Spleen (tissue), 11 donors: ENCODE measurements around the gene ADAM33. TPM values are rescaled to one million over a fixed set of nuclear protein-coding genes. Genes with fewer than 3 reads are reported as not detected.
A peak's percentile ranks its signal among the peaks of the same experiment; 100 is the strongest.

Source experiments
- DNase-seq: peaks from one replicate; pipeline ENCODE4 v3.0.0-alpha.2; 2020
- H3K27ac ChIP-seq, 8 donors: fragments of 200-600 bp; sonication (generic) in 7 of 8; 1 replicate in 4 of 8; 2 replicates in 4 of 8; pipeline versions ENCODE4 v1.5.0 to v1.8.0; 2016 to 2021; ENCODE audit warnings: inconsistent platforms in 4 of 8, mild to moderate bottlenecking in 4 of 8, moderate library complexity in 1 of 8
- H3K27me3 ChIP-seq, 7 donors: fragments of 200-600 bp; sonication (generic) in 6 of 7; replicated peaks in 1 of 7; 1 replicate in 4 of 7; 2 replicates in 3 of 7; pipeline versions ENCODE4 v1.5.0 to v1.8.0; 2016 to 2021; ENCODE audit warnings: inconsistent platforms in 3 of 7, mild to moderate bottlenecking in 1 of 7
- H3K36me3 ChIP-seq, 6 donors: fragments of 200-600 bp; sonication (generic) in 5 of 6; 1 replicate in 4 of 6; 2 replicates in 2 of 6; pipeline versions ENCODE4 v1.5.0 to v1.8.0; 2016 to 2021; ENCODE audit warnings: inconsistent platforms in 2 of 6
- H3K4me1 ChIP-seq, 6 donors: fragments of 200-600 bp; sonication (generic) in 5 of 6; 1 replicate in 3 of 6; 2 replicates in 3 of 6; pipeline versions ENCODE4 v1.5.0 to v1.8.0; 2016 to 2021; ENCODE audit warnings: inconsistent platforms in 3 of 6
- H3K4me3 ChIP-seq, 8 donors: fragments of 200-600 bp; sonication (generic) in 7 of 8; 1 replicate in 4 of 8; 2 replicates in 4 of 8; pipeline versions ENCODE4 v1.5.0 to v1.8.0; 2016 to 2021; ENCODE audit warnings: inconsistent platforms in 4 of 8, mild to moderate bottlenecking in 4 of 8, moderate library complexity in 2 of 8
- H3K9me3 ChIP-seq, 8 donors: fragments of 200-600 bp; sonication (generic) in 7 of 8; 1 replicate in 4 of 8; 2 replicates in 4 of 8; pipeline versions ENCODE4 v1.5.0 to v1.8.0; 2016 to 2021; ENCODE audit warnings: inconsistent platforms in 4 of 8
- CTCF ChIP-seq, 11 experiments: fragments of 200-600 bp in 7 of 11; fragments of 450-650 bp in 4 of 11; sonication (generic) in 4 of 11; IDR thresholded peaks in 8 of 11; conservative IDR thresholded peaks in 3 of 11; 1 replicate in 7 of 11; 2 replicates in 4 of 11; pipeline versions ENCODE4 v1.4.0 to v1.8.0; 2016 to 2021; ENCODE audit warnings: antibody characterized with exemption in 11 of 11, inconsistent platforms in 4 of 11, mild to moderate bottlenecking in 1 of 11
- POLR2A ChIP-seq, 3 donors: fragments of 450-650 bp; IDR thresholded peaks; one replicate each; pipeline ENCODE4 v1.5.1; 2017; ENCODE audit warnings: antibody characterized with exemption in 3 of 3, mild to moderate bottlenecking in 1 of 3
- POLR2AphosphoS5 ChIP-seq, 3 donors: sonication (generic); formaldehyde crosslinking; IDR thresholded peaks; one replicate each; pipeline ENCODE4 v1.5.1; 2017; ENCODE audit warnings: antibody characterized with exemption in 3 of 3
- WGBS, 5 donors: extraction: QIAGEN DNeasy Blood & Tissue Kit in 3 of 5; methylation state at CpG; one replicate each; pipeline versions ENCODE4 v1.1.5 to v1.1.7; 2013 to 2018; 5-methylcytosine and 5-hydroxymethylcytosine counted together
- intact Hi-C: fragments of 100-400 bp; cut with DNase I; formaldehyde crosslinking; loops from one replicate; pipeline ENCODE4 v1.15.0; 2023; ENCODE audit warnings: low total_unique reads
- polyA plus RNA-seq, 3 donors: library from polyadenylated mRNA; stranded (reverse); fragments of 200-250 nt; gene quantifications; one replicate each; pipeline ENCODE4 v1.2.1, GENCODE V29; 2013
- total RNA-seq, 7 donors: library from RNA; depleted of rRNA in 3 of 7; stranded (reverse); fragments of >200 nt in 3 of 7; fragmentation: NEBNext Ultra II Directional in 4 of 7; extraction: Animal tissue kit (Norgen Biotek cat#: 25700) in 4 of 7; gene quantifications; one replicate each; pipeline versions ENCODE4 v1.1.0 to v1.2.1, GENCODE V29; 2016 to 2021
- donor health status: healthy with polysubstance abuse.
- donor health status: DM: no; HTN: no; CAD: no; lungs with moderate emphysema.
- donor health status: DM: no; HTN: no; CAD: no.
- donor health status: Bipolar disorder and iron deficiency.
- donor health status: healthy.
- donor health status: DM: no; HTN: no; CAD: no.
- donor health status: DM: yes; HTN: yes; CAD: no.

Gene ADAM33
- total and polyA plus RNA-seq, 10 donors, result 4.0 to 31.6 (median 9.3) TPM

GRCh38 chr20:3719046-3719445, 37.2 kb upstream of the ADAM33 start:
- Histone ChIP-seq H3K27ac (no peak overlapping the region), H3K27me3 (peaks cover 0 to 7% (median 0%) of the 10 kb centered on the region in 7 donors), H3K4me1 (peaks cover 0 to 6% (median 3%) of the 10 kb centered on the region in 6 donors), H3K4me3 (no peak overlapping the region), H3K9me3 (no peaks in the 10 kb centered on the region), H3K36me3 (no peaks in the 10 kb centered on the region)
- TF ChIP-seq POLR2AphosphoS5 (IDR thresholded peaks at IDR 0.05) (no peak), POLR2A (IDR thresholded peaks at IDR 0.05) (no peak)
- intact Hi-C loops, result no loop called here
- DNase-seq, result no peak
- 80 to 86% (median 82%) methylated on average over 4 of the region's 4 CpGs for WGBS, 5 donors

GRCh38 chr20:3716195-3716834, 34.5 kb upstream of the ADAM33 start:
- H3K27ac ChIP-seq, result no peak overlapping the region
- H3K4me3 ChIP-seq, result no peak overlapping the region
- no peaks in the 10 kb centered on the region for H3K36me3 ChIP-seq
- H3K9me3 ChIP-seq, result no peaks in the 10 kb centered on the region
- DNase-seq, result no peak
- WGBS, 5 donors, result 70 to 82% (median 75%) methylated on average over 3 to 4 of the region's 4 CpGs
- H3K27me3 ChIP-seq, result peaks cover 0 to 7% (median 0%) of the 10 kb centered on the region in 7 donors
- intact Hi-C loops, result no loop called here
- peak in 10 of 11 experiments; percentile 21 to 75 (median 63) for TF ChIP-seq CTCF (IDR thresholded peaks at IDR 0.05 in 8 of 11, conservative IDR thresholded peaks at IDR 0.05 in 3 of 11)
- peak in 2 of 3 donors; percentile 17 to 21 for TF ChIP-seq POLR2AphosphoS5 (IDR thresholded peaks at IDR 0.05)
- TF ChIP-seq POLR2A (IDR thresholded peaks at IDR 0.05), result no peak
- peaks cover 0 to 33% (median 22%) of the 10 kb centered on the region in 6 donors for H3K4me1 ChIP-seq

GRCh38 chr20:3714092-3714491, 32.3 kb upstream of the ADAM33 start:
- TF ChIP-seq CTCF (IDR thresholded peaks at IDR 0.05 in 8 of 11, conservative IDR thresholded peaks at IDR 0.05 in 3 of 11), result no peak
- peak in 1 of 3 donors; percentile 36 for TF ChIP-seq POLR2AphosphoS5 (IDR thresholded peaks at IDR 0.05)
- no peak for DNase-seq
- intact Hi-C loops, result no loop called here
- Histone ChIP-seq H3K4me1 (peaks cover 7 to 54% (median 39%) of the 10 kb centered on the region in 6 donors), H3K27ac (peak overlapping the region in 1 of 8 donors; percentile 10), H3K27me3 (peaks cover 0 to 11% (median 0%) of the 10 kb centered on the region in 7 donors), H3K36me3 (no peaks in the 10 kb centered on the region), H3K9me3 (no peaks in the 10 kb centered on the region), H3K4me3 (no peak overlapping the region)
- WGBS, 5 donors, result 46 to 67% (median 53%) methylated on average over 4 of the region's 4 CpGs

GRCh38 chr20:3712279-3712873, 30.6 kb upstream of the ADAM33 start, which contains the start of gene SIGLEC1:
TSS of gene SIGLEC1 (minus strand) at chr20:3712600. CDS start at chr20:3707128, 5,472 bp downstream.
- Histone ChIP-seq H3K9me3 (no peaks in the 10 kb centered on the region), H3K27me3 (peaks cover 0 to 11% (median 0%) of the 10 kb centered on the region in 7 donors), H3K4me3 (peak within 1 kb of the TSS in 4 of 8 donors; percentile 4 to 51 (median 27)), H3K36me3 (no peaks in the 10 kb centered on the region), H3K4me1 (peaks cover 7 to 56% (median 39%) of the 10 kb centered on the region in 6 donors), H3K27ac (peak within 1 kb of the TSS in 2 of 8 donors; percentile 61 to 67)
- WGBS, 5 donors, result 33 to 49% (median 43%) methylated on average over 10 to 15 of the region's 15 CpGs
- peak; percentile 85 for DNase-seq
- TF ChIP-seq POLR2AphosphoS5 (IDR thresholded peaks at IDR 0.05), result peak; percentile 61 to 71 (median 69)
- no peak for TF ChIP-seq POLR2A (IDR thresholded peaks at IDR 0.05)
- intact Hi-C loops, result no loop called here

GRCh38 chr20:3711484-3711941, 29.7 kb upstream of the ADAM33 start:
- Histone ChIP-seq H3K27me3 (peaks cover 0 to 11% (median 0%) of the 10 kb centered on the region in 7 donors), H3K9me3 (no peaks in the 10 kb centered on the region), H3K4me1 (peaks cover 7 to 56% (median 39%) of the 10 kb centered on the region in 6 donors), H3K36me3 (no peaks in the 10 kb centered on the region), H3K27ac (peak overlapping the region in 2 of 8 donors; percentile 61 to 67), H3K4me3 (peak overlapping the region in 4 of 8 donors; percentile 7 to 51 (median 27))
- 66 to 78% (median 72%) methylated on average over 4 of the region's 4 CpGs for WGBS, 5 donors
- peak; percentile 4 for DNase-seq
- no peak for TF ChIP-seq CTCF (IDR thresholded peaks at IDR 0.05 in 8 of 11, conservative IDR thresholded peaks at IDR 0.05 in 3 of 11)
- no peak for TF ChIP-seq POLR2AphosphoS5 (IDR thresholded peaks at IDR 0.05)
- no peak for TF ChIP-seq POLR2A (IDR thresholded peaks at IDR 0.05)
- intact Hi-C loops, result no loop called here
